ENCODE results near the gene BRWD1. TPM values are rescaled to one million over a fixed set of nuclear protein-coding genes. Genes with fewer than 3 reads are reported as not detected.

BRWD1 gene
- total RNA-seq, 3 donors from 2014 or later: 40.6 to 58.6 (median 52.5) TPM

- TF ChIP-seq, protein P1, sequence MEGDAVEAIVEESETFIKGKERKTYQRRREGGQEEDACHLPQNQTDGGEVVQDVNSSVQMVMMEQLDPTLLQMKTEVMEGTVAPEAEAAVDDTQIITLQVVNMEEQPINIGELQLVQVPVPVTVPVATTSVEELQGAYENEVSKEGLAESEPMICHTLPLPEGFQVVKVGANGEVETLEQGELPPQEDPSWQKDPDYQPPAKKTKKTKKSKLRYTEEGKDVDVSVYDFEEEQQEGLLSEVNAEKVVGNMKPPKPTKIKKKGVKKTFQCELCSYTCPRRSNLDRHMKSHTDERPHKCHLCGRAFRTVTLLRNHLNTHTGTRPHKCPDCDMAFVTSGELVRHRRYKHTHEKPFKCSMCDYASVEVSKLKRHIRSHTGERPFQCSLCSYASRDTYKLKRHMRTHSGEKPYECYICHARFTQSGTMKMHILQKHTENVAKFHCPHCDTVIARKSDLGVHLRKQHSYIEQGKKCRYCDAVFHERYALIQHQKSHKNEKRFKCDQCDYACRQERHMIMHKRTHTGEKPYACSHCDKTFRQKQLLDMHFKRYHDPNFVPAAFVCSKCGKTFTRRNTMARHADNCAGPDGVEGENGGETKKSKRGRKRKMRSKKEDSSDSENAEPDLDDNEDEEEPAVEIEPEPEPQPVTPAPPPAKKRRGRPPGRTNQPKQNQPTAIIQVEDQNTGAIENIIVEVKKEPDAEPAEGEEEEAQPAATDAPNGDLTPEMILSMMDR (IDR thresholded peaks at IDR 0.05): no peak
Measured at GRCh38 chr21:39218082-39218409, 95.4 kb downstream of the BRWD1 start.

GRCh38 chr21:39217356-39218081 lies 95.9 kb downstream of the BRWD1 start:
- ATAC-seq: no peak
- no peaks in the 10 kb centered on the region for H3K36me3 ChIP-seq (ENCODE audit: low read depth)

More at GRCh38 chr21:39218082-39218409, 95.4 kb downstream of the BRWD1 start:
- DNase-seq: no peak
- Histone ChIP-seq H3K36me3 (ENCODE audit: low read depth) (no peaks in the 10 kb centered on the region), H3K4me1 (ENCODE audit: low read depth) (no peaks in the 10 kb centered on the region), H3K4me3 (no peak overlapping the region), H3K9me3 (no peaks in the 10 kb centered on the region)
- intact Hi-C loops (cut with DNase I, micrococcal nuclease): no loop called here
- no peak for ATAC-seq

DNA sequence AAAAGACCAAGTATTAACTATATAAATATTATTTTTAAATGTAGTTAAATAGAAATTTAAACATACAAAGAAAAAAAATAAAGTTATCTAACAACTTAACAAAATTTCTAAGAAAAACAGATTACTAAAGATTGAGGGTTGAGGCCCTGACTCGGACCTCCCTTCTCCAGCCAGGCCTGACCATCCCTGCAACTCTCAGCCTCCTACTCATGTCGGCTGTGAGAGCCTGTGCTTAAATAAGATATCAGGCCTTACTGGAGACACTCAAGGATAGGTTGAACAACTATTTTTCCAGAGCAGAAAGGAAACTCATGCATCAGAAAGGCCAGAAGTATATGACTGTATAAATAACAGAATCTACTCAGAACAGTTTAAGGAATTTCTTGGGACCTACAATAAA lies 97.1 kb downstream of the BRWD1 start:
- no peak overlapping the region for H3K4me3 ChIP-seq
- intact Hi-C loops (cut with DNase I, micrococcal nuclease): no loop called here
- no peaks in the 10 kb centered on the region for H3K4me1 ChIP-seq (ENCODE audit: low read depth)
- no peaks in the 10 kb centered on the region for H3K9me3 ChIP-seq
- TF ChIP-seq, protein P1 (IDR thresholded peaks at IDR 0.05): no peak
- DNase-seq (no peak), ATAC-seq (no peak)
- no peaks in the 10 kb centered on the region for H3K36me3 ChIP-seq (ENCODE audit: low read depth)

More at GRCh38 chr21:39217356-39218081, 95.9 kb downstream of the BRWD1 start:
- TF ChIP-seq, protein P1 (IDR thresholded peaks at IDR 0.05): no peak
- no peak overlapping the region for H3K4me3 ChIP-seq
- intact Hi-C loops (cut with DNase I, micrococcal nuclease): no loop called here
- H3K4me1 ChIP-seq (ENCODE audit: low read depth): no peaks in the 10 kb centered on the region
- no peak for DNase-seq
- H3K9me3 ChIP-seq: no peaks in the 10 kb centered on the region

DNA sequence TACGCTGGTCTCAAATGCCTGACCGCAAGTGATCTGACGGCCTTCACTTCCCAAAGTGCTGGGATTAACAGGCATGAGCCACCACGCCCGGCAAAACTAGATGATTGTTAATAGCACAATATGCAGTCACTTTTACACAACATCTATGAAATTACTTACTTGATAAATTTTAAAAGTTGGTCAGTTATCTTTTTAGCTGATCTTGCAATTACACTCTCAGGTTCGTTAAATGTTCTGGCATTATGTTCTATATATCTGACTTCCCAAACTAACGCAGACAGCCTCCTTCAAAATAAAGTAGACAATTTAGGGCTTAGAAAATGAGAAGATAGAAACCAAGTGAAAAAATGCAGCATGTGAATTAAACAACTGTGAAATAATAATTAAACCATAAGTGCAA lies 98.4 kb downstream of the BRWD1 start:
- no peak for ATAC-seq
- intact Hi-C loops (cut with DNase I, micrococcal nuclease): no loop called here
- TF ChIP-seq, protein P1 (IDR thresholded peaks at IDR 0.05): no peak
- no peak for DNase-seq
- Histone ChIP-seq H3K9me3 (no peaks in the 10 kb centered on the region), H3K4me1 (ENCODE audit: low read depth) (no peaks in the 10 kb centered on the region), H3K36me3 (ENCODE audit: low read depth) (no peaks in the 10 kb centered on the region), H3K4me3 (no peak overlapping the region)

GRCh38 chr21:39209334-39209688 lies 104.1 kb downstream of the BRWD1 start:
- intact Hi-C loops (cut with DNase I, micrococcal nuclease): no loop called here
- no peak overlapping the region for H3K4me3 ChIP-seq
- H3K36me3 ChIP-seq (ENCODE audit: low read depth): no peaks in the 10 kb centered on the region
- no peaks in the 10 kb centered on the region for H3K9me3 ChIP-seq
- no peak for ATAC-seq
- no peaks in the 10 kb centered on the region for H3K4me1 ChIP-seq (ENCODE audit: low read depth)
- DNase-seq: no peak
- TF ChIP-seq, protein P1 (IDR thresholded peaks at IDR 0.05): no peak
